Gastrocnemius medialis (tissue), 4 donors: ENCODE measurements around the gene MEGF9. TPM values are rescaled to one million over a fixed set of nuclear protein-coding genes. Genes with fewer than 3 reads are reported as not detected.

ENCODE experiments used
- ATAC-seq, 2 donors: fragments of 150-250 bp; one replicate each; pipeline ENCODE4 v1.9.1; 2016
- DNase-seq, 2 donors: peaks; one replicate each; pipeline ENCODE4 v3.0.0-alpha.2; 2019
- H3K27ac ChIP-seq, 4 donors: fragments of 200-600 bp; sonication (generic); 1 replicate in 1 of 4; 2 replicates in 3 of 4; pipeline ENCODE4 v1.5.1; 2016 to 2018; ENCODE audit warnings: mild to moderate bottlenecking in 2 of 4, moderate library complexity in 1 of 4
- H3K27me3 ChIP-seq, 3 donors: fragments of 200-600 bp; sonication (generic) in 2 of 3; 1 replicate in 1 of 3; 2 replicates in 2 of 3; pipeline versions ENCODE4 v1.5.1 to v1.6.0; 2016 to 2019; ENCODE audit warnings: mild to moderate bottlenecking in 1 of 3, moderate library complexity in 1 of 3
- H3K36me3 ChIP-seq, 2 donors: fragments of 200-600 bp; sonication (generic) in 1 of 2; one replicate each; pipeline ENCODE4 v1.5.1; 2017 to 2018
- H3K4me1 ChIP-seq, 2 donors: fragments of 200-600 bp; sonication (generic) in 1 of 2; one replicate each; pipeline ENCODE4 v1.5.1; 2016 to 2017; ENCODE audit warnings: mild to moderate bottlenecking in 2 of 2
- H3K4me3 ChIP-seq, 4 donors: fragments of 200-600 bp; sonication (generic) in 3 of 4; 1 replicate in 1 of 4; 2 replicates in 3 of 4; pipeline ENCODE4 v1.5.1; 2016 to 2019; ENCODE audit warnings: mild to moderate bottlenecking in 2 of 4
- H3K9me3 ChIP-seq, 3 donors: fragments of 200-600 bp; sonication (generic) in 2 of 3; 1 replicate in 1 of 3; 2 replicates in 2 of 3; pipeline ENCODE4 v1.5.1; 2016 to 2019
- CTCF ChIP-seq, 5 experiments: fragments of 450-650 bp in 3 of 5; fragments of 200-600 bp in 2 of 5; sonication (generic) in 2 of 5; IDR thresholded peaks in 4 of 5; conservative IDR thresholded peaks in 1 of 5; 1 replicate in 4 of 5; 2 replicates in 1 of 5; pipeline ENCODE4 v1.5.1; 2016 to 2019; ENCODE audit warnings: antibody characterized with exemption in 5 of 5, mild to moderate bottlenecking in 3 of 5, moderate library complexity in 3 of 5
- POLR2A ChIP-seq, 2 donors: fragments of 450-650 bp; IDR thresholded peaks; one replicate each; pipeline ENCODE4 v1.6.1; 2017; ENCODE audit warnings: antibody characterized with exemption in 2 of 2, mild to moderate bottlenecking in 2 of 2, moderate library complexity in 2 of 2
- in situ Hi-C, 4 donors: fragments of 200-750 bp; cut with MboI; loops; one replicate each; pipeline versions ENCODE4 v1.15.0 to v1.8.0; 2017; ENCODE audit warnings: low sequenced_read_pairs in 4 of 4
- intact Hi-C: fragments of 100-400 bp; cut with DNase I; formaldehyde crosslinking; loops from one replicate; pipeline ENCODE4 v1.15.1; 2023; ENCODE audit warnings: low total_unique reads
- total RNA-seq, 4 donors: library from RNA; depleted of rRNA; stranded (reverse); fragments of >200 nt; gene quantifications; one replicate each; pipeline versions ENCODE4 v1.1.0 to v1.2.3, GENCODE V29; 2016

Gene MEGF9
- total RNA-seq, 4 donors from 2014 or later, result 6.3 to 15.3 (median 13.5) TPM

DNA sequence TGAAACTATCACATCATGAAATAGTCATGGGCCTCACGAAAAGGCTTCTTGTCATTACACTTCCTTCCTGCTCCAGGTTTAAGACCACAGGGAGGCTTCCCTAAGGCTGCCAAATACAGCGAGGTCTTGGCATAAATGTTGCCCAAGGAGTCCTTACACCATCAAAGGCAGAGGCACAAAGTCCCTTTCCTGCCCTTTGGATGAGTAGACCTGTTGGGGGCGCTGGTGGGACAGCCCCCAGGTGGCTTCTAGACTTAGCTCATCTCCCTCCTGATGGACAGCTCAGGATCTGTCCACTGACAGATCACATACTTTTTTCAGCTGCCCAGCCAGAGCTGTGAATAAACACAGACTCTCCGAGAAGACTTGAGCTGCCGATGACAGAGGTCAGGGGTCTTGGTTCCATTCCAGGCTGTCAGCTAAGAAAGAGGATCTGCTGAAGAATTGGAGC is 15.5 kb upstream of the MEGF9 start:
- H3K27ac ChIP-seq, result no peak overlapping the region
- no peaks in the 10 kb centered on the region for H3K36me3 ChIP-seq

GRCh38 chr9:120726484-120726883 is 12.2 kb upstream of the MEGF9 start:
- no peak overlapping the region for H3K27ac ChIP-seq
- no peaks in the 10 kb centered on the region for H3K9me3 ChIP-seq
- no peaks in the 10 kb centered on the region for H3K27me3 ChIP-seq
- H3K4me3 ChIP-seq, result no peak overlapping the region
- in situ Hi-C loops, result no loop called here
- no peaks in the 10 kb centered on the region for H3K4me1 ChIP-seq
- H3K36me3 ChIP-seq, result no peaks in the 10 kb centered on the region
- intact Hi-C loops, result no loop called here
- DNase-seq (no peak), ATAC-seq (no peak)
- TF ChIP-seq POLR2A (IDR thresholded peaks at IDR 0.05) (no peak), CTCF (IDR thresholded peaks at IDR 0.05 in 4 of 5, conservative IDR thresholded peaks at IDR 0.05 in 1 of 5) (no peak)

More for the DNA sequence above, 15.5 kb upstream of the MEGF9 start:
- Histone ChIP-seq H3K4me3 (no peak overlapping the region), H3K27me3 (no peaks in the 10 kb centered on the region), H3K9me3 (no peaks in the 10 kb centered on the region), H3K4me1 (no peaks in the 10 kb centered on the region)
- no peak for ATAC-seq
- intact Hi-C loops (no loop called here), in situ Hi-C loops (no loop called here)
- DNase-seq, result no peak
- TF ChIP-seq POLR2A (IDR thresholded peaks at IDR 0.05) (no peak), CTCF (IDR thresholded peaks at IDR 0.05 in 4 of 5, conservative IDR thresholded peaks at IDR 0.05 in 1 of 5) (no peak)

GRCh38 chr9:120725907-120726306 is 11.6 kb upstream of the MEGF9 start:
- no peaks in the 10 kb centered on the region for H3K36me3 ChIP-seq
- in situ Hi-C loops (no loop called here), intact Hi-C loops (no loop called here)
- no peak overlapping the region for H3K27ac ChIP-seq
- DNase-seq (no peak), ATAC-seq (no peak)
- H3K4me3 ChIP-seq, result no peak overlapping the region
- TF ChIP-seq POLR2A (IDR thresholded peaks at IDR 0.05), result no peak
- no peak for TF ChIP-seq CTCF (IDR thresholded peaks at IDR 0.05 in 4 of 5, conservative IDR thresholded peaks at IDR 0.05 in 1 of 5)
- H3K9me3 ChIP-seq, result no peaks in the 10 kb centered on the region
- no peaks in the 10 kb centered on the region for H3K4me1 ChIP-seq
- H3K27me3 ChIP-seq, result no peaks in the 10 kb centered on the region

- intact Hi-C loops (no loop called here), in situ Hi-C loops (no loop called here)
- ATAC-seq (no peak), DNase-seq (no peak)
- Histone ChIP-seq H3K27ac (no peak overlapping the region), H3K9me3 (no peaks in the 10 kb centered on the region), H3K27me3 (no peaks in the 10 kb centered on the region), H3K4me3 (no peak overlapping the region), H3K36me3 (no peaks in the 10 kb centered on the region), H3K4me1 (no peaks in the 10 kb centered on the region)
- TF ChIP-seq CTCF (IDR thresholded peaks at IDR 0.05 in 4 of 5, conservative IDR thresholded peaks at IDR 0.05 in 1 of 5) (no peak), POLR2A (IDR thresholded peaks at IDR 0.05) (no peak)
These were observed 10.6 kb upstream of the MEGF9 start for GRCh38 chr9:120724757-120725400.

GRCh38 chr9:120723565-120723964 is 9.3 kb upstream of the MEGF9 start:
- in situ Hi-C loops, result no loop called here
- Histone ChIP-seq H3K4me3 (no peak overlapping the region), H3K4me1 (no peaks in the 10 kb centered on the region), H3K36me3 (no peaks in the 10 kb centered on the region), H3K27ac (no peak overlapping the region), H3K9me3 (no peaks in the 10 kb centered on the region), H3K27me3 (no peaks in the 10 kb centered on the region)
- TF ChIP-seq POLR2A (IDR thresholded peaks at IDR 0.05) (no peak), CTCF (IDR thresholded peaks at IDR 0.05 in 4 of 5, conservative IDR thresholded peaks at IDR 0.05 in 1 of 5) (no peak)
- DNase-seq (no peak), ATAC-seq (no peak)
- intact Hi-C loops, result no loop called here
